Activated CD4-positive, alpha-beta T cell treated with anti-CD3 and anti-CD28 coated beads, Interleukin-2, amount 50 U/mL, for 16 hours (primary cell): Measurements from ENCODE around the gene TEKT2.

ENCODE experiments used
- DNase-seq: peaks from one replicate; pipeline ENCODE4 v3.0.0-alpha.2; 2020

TEKT2 gene, protein sequence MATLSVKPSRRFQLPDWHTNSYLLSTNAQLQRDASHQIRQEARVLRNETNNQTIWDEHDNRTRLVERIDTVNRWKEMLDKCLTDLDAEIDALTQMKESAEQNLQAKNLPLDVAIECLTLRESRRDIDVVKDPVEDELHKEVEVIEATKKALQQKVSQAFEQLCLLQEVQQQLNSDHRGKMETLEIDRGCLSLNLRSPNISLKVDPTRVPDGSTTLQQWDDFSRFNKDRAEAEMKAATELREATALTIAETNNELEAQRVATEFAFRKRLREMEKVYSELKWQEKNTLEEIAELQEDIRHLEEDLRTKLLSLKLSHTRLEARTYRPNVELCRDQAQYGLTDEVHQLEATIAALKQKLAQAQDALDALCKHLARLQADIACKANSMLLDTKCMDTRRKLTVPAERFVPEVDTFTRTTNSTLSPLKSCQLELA

DNA sequence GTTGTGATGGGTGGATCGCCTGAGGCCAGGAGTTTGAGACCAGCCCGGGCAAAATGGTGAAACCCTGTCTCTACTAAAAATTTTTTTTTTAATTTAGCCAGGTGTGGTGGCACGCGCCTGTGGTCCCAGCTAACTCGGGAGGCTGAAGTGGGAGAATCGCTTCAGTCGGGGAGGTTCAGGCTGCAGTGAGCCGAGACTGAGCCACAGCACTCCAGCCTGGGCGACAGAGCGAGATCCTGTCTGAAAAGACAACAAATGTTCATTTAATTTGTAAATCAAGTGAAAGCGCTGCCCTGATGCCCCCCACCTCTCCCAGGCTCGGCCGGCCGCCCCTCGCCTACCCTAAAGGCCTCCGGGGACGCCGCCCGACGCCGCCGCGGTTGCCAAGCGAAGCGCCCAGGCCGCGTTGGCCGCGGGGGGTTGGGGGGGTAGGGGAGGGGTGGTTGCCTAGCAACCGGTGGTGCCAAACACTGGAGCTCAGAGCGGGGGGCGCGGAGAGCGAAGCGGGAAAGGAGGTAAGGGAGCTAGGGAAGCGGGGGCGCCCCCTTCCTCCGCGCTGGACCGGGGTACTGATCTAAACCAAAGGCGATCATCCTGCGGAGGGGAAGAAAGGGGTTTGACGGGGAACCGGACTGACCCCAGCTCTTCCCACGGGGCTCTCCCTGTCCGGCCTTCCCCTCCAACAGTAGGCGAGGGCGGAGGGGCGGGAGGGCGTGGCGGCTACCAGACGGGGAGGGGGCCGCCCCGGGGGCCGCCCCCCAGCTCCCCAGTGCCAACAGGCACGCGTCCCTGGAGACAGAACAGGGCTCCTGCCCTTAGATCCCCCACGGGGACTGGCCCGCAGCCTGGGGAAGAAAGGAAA is at the start of gene TEKT2:
TEKT2 (plus strand) TSS at position 460 of the 862 bp plus-strand sequence. CDS start 828 bp downstream, outside the sequence.
- no peak for DNase-seq

GRCh38 chr1:36034692-36035091 is 49.2 kb upstream of the TEKT2 start:
- DNase-seq = no peak

GRCh38 chr1:36035154-36035553 is 48.7 kb upstream of the TEKT2 start:
- DNase-seq = no peak

GRCh38 chr1:36040238-36040637 is 43.7 kb upstream of the TEKT2 start:
- DNase-seq = no peak

- DNase-seq = no peak
Observed at GRCh38 chr1:36051821-36052220, 32.1 kb upstream of the TEKT2 start.

GRCh38 chr1:36053978-36054377 is 29.9 kb upstream of the TEKT2 start:
- DNase-seq = no peak

DNA sequence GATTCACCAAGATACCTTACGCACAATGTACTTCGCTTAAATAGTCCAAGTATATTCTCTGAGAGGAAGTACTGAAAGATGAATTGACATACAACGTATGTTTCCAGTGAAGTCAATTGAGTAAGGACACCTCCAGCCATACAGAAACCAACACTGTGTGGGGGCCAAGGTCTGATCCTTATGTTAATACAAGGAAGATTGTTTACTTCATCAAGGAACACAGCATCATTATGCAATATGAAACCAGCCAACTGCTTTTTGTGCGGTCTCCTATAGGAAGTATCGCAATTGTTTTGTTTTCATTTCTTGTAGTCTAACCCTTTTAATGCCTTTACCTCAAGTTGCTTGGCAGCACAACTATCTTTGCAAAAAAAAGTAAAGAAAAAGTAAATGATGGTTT is 28.2 kb upstream of the TEKT2 start:
- no peak for DNase-seq

DNA sequence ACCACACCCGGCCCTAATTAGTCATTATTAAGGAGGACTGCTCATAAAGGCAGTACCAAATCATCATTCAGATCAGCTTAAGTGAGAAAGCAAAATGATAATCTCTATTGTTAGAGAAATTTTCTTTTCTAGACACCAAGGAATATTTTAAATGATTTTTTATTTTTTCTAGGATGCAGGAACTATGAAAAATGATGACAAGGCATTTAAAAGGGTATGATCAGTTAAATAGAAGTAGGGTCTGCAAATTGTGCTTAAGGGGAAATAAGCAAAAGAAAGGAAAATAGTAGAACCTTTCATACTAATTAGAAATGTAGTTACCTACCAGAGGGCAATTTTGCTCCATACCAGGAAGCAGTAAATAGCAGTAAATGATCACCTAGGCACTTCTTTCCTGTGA is 21.6 kb upstream of the TEKT2 start:
- no peak for DNase-seq

- no peak for DNase-seq
Observed at GRCh38 chr1:36067871-36068270, 16.0 kb upstream of the TEKT2 start.

DNA sequence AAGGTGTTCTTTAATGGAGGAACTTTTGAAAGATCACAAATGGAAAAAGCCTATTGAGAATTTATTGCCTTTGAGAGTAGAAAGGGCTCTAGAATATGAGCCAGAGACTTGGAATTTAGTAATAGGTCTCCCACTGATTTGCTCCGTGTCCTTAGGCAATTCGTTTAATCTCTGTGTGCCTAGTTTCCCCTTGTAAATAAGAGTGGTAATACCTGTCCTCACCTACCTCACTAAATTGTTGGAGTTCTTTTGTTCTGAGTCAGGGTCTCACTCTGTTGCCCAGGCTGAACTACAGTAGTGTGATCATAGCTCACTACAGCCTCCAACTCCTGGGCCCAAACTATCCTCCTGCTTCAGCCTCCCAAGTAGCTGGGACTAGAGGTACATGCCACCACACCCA is 15.0 kb upstream of the TEKT2 start:
- no peak for DNase-seq

DNA sequence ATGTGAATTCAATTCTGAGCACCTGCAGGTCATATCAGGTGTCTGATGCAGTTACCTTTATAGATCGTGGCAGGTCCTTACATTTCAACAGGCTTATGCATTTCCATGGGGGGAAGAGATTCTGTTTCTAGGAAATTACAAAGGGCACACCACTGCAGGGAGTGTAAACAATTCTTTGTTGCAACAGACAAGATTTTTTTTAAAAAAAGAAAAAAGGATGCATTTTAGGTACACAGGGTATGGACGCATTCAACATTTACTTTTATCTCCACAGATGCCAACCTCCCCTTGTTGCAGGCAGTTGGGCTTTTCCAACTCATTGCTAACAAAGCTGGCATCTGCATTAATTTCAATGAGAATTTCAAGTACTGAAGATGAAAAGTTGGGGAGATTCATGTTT is 13.5 kb upstream of the TEKT2 start:
- DNase-seq = no peak

DNA sequence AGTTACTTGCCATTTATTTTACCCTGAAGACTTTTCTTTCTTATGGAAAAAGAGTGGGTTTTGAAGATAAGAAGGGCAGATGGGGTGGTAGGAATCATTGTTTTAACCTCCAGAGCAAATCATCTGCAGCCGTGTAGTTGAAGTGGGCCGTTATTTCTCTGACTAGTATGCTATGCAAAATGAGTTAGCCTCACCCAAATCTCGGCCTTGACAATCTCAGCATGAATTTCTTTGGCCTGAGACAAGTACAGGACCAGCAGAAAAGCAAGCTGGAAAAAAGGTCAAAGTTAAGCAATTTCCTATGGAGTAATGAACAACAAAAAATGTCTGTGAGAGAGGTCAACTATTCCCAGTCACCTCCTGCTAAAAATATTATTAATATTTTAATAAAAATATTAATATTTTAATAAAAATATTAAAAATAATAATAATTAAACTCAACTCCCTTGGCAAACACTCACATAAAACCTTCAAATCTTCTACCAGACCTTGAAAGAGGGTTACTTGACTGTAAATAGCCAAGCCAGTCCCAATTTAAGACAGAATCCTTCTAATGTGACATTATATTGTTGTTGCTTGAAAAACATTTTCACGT is 6.8 kb upstream of the TEKT2 start:
- no peak for DNase-seq

- DNase-seq = no peak
Observed at GRCh38 chr1:36080236-36080635, 3.7 kb upstream of the TEKT2 start.

DNA sequence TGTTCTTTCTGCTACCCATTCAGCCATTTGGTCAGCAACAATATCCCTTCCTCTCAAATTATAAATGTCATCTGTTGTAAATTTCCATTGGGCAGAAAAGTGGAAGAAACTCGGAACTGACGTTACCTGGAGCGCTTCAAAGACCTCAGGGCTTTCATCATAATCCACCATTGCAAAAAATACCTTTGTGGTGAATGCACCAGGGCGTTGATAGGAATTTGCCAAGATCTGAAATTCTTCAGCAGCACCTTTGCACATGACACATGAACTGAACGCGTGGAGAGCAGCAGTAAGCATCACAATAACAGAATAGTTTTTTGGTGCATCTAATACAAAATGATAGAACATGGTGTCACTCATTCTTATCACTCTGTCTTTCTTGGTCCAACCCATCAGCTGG is 3.1 kb upstream of the TEKT2 start:
- no peak for DNase-seq

- DNase-seq = no peak
Observed at GRCh38 chr1:36081926-36082485, 1.9 kb upstream of the TEKT2 start.

DNA sequence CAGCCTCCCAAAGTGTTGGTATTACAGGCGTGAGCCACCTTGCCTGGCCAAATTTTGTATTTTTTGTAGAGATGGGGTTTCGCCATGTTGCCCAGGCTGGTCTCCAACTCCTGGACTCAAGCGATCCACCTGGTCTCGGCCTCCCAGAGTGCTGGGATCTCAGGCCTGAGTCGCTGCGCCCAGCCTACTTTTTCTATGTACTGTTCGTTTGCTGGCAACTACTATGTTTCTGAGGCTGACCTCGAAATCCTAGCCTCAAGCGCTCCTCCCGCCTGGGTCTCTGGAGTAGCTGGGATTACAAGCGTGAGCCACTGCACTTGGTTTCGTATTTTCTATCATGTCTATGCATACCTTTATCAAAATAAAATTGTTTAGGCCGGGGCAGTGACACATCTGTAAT is 675 bp upstream of the TEKT2 start:
- DNase-seq = no peak

GRCh38 chr1:36084497-36085115 is 712 bp downstream of the TEKT2 start:
- no peak for DNase-seq

DNA sequence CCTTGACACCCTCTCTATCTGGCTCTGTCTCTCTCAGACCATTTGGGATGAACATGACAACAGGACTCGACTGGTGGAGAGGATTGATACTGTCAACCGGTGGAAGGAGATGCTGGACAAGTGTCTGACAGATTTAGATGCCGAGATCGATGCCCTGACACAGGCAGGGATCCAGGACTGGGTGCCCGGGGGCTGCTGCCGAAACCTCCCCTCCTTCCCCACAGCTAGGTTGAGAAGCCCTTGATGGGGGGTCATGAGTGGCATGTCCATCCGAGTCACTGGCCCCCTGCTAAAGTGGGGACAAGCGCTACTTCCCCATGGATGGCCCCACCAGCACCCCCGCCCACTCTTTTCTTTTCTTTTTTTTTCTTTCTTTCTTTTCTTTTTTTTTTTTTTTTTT is 1.2 kb downstream of the TEKT2 start:
- no peak for DNase-seq

DNA sequence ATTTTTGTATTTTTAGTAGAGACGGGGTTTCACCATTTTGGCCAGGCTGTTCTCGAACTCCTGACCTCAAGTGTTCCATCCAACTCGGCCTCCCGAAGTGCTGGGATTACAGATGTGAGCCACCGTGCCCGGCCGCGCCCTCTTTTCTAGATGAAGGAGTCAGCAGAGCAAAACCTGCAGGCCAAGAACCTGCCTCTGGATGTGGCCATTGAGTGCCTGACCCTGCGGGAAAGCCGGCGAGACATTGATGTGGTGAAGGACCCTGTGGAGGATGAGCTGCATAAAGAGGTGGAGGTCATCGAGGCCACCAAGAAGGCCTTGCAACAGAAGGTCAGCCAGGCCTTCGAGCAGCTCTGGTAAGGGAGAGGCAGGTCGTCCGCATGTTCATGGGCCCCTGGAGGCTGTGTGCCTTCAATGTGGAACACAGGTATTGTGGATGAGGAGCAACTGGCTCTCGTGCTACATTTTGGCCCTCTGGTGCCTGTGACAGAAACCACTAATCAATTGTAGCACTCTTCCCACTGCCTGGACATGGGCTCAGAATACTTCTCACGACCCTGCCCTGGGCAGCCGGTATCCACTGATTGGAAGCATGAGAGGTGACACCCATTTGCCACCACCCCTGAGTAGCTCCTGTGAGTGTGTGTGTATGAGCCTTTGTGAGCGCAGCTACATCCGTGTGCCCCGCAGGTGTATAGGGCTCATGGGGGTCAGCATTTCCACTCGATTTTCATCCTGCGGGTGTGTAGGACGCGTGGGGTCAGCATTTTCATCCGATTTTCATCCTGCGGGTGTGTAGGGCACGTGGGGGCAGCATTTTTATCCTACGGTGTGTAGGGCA is 2.0 kb downstream of the TEKT2 start:
- no peak for DNase-seq

- DNase-seq = no peak
Observed at GRCh38 chr1:36086529-36087232, 2.8 kb downstream of the TEKT2 start.
